GM18505 (cell line): Measurements from ENCODE around the gene AANAT.

ENCODE experiments used
- ATAC-seq: cut with Tn5 transposase; IDR thresholded peaks from one replicate; pipeline ENCODE4 v1.9.1; 2021; ENCODE audit not compliant: unreplicated experiment
- POLR2A ChIP-seq: IDR thresholded peaks from 4 replicates; pipeline ENCODE4 v1.6.1; 2011; ENCODE audit warnings: borderline replicate concordance; ENCODE audit not compliant: insufficient read depth, insufficient read length; ENCODE audit errors: extremely low read depth

The AANAT gene

DNA sequence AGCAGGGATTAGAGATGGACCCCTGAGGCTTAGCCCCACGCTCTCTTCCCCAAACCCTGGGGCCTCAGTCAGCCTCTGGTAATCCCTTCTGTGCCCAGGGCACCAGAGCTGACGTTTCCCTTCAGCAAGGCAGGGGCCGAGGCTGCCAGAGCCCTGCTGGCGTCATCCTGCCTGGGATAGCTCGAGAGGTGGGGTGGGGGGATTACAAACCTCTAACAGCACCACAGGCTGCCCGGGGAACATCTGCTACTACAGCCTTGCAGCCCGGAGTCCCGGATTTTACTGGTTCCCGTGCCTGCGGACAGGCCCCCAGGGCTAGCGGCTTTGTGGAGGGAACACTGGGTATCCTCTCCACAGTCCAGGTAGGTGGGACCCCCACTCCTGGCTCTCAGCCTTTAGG lies at the start of gene AANAT:
Gene AANAT, plus strand, starts transcription at position 238 of the 400 bp plus-strand sequence. CDS start 1,144 bp downstream, outside the sequence.
- ATAC-seq: no peak
- TF ChIP-seq POLR2A: no peak

GRCh38 chr17:76419576-76420260 lies 47.7 kb upstream of the AANAT start:
- ATAC-seq: no peak

DNA sequence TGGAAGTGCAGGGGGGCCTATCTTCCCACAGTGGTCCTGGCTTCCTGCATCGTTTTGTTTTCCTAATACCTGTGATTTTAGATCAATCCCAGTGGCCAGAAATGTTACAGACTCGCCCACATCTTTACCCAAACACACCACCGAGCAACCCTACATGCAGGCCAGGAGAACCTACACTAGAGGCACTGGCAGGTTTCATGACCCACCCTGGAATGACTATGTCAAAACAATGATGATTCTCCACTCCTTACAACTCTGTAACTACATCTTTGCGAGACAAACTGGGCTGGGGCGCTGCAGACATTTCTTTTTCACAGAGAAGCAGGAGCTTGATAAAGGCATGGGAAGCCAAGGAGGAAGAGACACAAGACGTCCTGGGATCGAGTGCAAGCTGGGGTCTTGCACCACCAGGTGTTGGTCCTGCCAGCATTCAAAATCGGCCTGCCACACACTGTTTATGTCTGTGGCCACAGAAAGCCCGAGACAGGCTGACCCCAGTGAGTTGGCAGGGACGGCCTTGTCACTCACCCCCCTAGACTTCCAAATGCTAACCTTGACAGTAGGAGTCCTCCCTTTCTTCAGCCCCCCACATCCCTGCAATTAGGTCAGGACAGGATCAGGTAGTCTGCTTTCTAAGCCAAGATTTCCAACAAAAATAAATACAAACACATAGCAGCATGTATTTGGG lies 46.9 kb upstream of the AANAT start:
- no peak for TF ChIP-seq POLR2A
- no peak for ATAC-seq

More at GRCh38 chr17:76419576-76420260, 47.7 kb upstream of the AANAT start:
- no peak for TF ChIP-seq POLR2A

DNA sequence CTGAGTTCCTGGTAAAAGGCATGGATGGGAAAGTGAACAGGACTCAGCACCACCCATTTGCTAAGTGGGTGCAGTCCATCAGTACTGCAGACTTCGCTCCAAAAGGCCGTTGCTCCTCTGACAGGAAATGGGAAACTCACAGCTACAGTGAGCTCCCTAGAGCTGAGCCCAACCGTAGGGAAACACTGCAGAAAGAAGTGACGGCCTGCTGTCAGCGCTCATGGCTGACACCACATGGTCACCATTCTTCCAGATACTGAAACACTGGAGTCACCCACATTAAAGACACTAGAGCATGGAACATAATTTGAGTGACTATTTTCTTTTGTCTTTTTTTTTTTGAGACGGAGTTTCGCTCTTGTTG lies 46.4 kb upstream of the AANAT start:
- ATAC-seq: no peak
- TF ChIP-seq POLR2A: no peak

- TF ChIP-seq POLR2A: no peak
- no peak for ATAC-seq
Measured at GRCh38 chr17:76422406-76422805, 45.0 kb upstream of the AANAT start.

- no peak for TF ChIP-seq POLR2A
- no peak for ATAC-seq
Measured at GRCh38 chr17:76422860-76423259, 44.5 kb upstream of the AANAT start.

GRCh38 chr17:76426853-76427252 lies 40.5 kb upstream of the AANAT start:
- no peak for TF ChIP-seq POLR2A
- ATAC-seq: no peak

GRCh38 chr17:76427501-76428231 lies 39.7 kb upstream of the AANAT start:
- no peak for TF ChIP-seq POLR2A
- peak; percentile 44 for ATAC-seq

GRCh38 chr17:76428511-76428910 lies 38.9 kb upstream of the AANAT start:
- ATAC-seq: no peak
- no peak for TF ChIP-seq POLR2A

GRCh38 chr17:76431509-76431908 lies 35.9 kb upstream of the AANAT start:
- TF ChIP-seq POLR2A: no peak
- no peak for ATAC-seq

DNA sequence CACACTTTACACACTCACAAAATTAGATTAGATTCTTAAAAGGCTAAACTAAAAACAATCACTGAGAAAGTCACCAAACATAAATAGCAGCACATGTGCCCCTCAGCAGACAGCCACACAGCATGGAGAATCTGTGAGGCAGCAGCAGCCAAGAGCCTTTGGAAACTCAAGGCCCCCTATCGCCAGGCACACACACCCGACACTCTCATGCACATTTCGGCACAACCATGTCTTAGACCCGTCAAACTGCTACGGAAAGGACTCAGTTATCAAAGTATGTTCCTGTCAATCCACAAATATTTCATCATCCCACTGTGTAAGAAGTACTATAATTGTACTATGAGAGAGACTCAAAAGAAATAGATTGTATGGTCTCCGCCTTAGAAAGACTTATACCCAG lies 35.4 kb upstream of the AANAT start:
- no peak for TF ChIP-seq POLR2A
- no peak for ATAC-seq

GRCh38 chr17:76432712-76433336 lies 34.6 kb upstream of the AANAT start:
- no peak for TF ChIP-seq POLR2A

DNA sequence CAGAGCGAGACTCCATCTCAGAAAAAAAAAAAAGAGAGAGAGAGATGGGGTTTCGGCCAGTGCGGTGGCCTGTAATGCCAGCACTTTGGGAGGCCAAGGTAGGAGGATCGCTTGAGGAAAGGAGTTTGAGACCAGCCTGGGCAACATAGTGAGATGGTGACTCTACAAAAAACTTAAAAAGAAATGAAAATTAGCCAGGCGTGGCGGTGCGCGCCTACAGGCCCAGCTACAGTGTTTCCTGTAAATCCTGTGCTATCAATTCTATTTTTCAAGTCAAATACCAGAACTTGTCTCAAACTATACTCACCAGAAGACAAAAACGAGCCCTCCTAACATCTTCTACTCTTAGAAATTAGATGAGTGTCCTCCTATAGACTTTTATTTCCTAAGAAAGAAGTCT lies 33.7 kb upstream of the AANAT start:
- ATAC-seq: no peak
- TF ChIP-seq POLR2A: no peak

More at GRCh38 chr17:76432712-76433336, 34.6 kb upstream of the AANAT start:
- no peak for ATAC-seq
